GM12891 (cell line): ENCODE measurements around the gene IQCF6.

Source experiments
- PAX5 ChIP-seq: IDR thresholded peaks from 2 replicates; pipeline ENCODE4 v1.6.1; 2011; ENCODE audit warnings: low read length, moderate library complexity, mild to moderate bottlenecking; ENCODE audit not compliant: insufficient read depth, severe bottlenecking
- POLR2A ChIP-seq: IDR thresholded peaks from 2 replicates; pipeline ENCODE4 v1.6.1; 2011; ENCODE audit warnings: low read depth, low read length, control low read depth
- POLR2AphosphoS5 ChIP-seq: IDR thresholded peaks from 2 replicates; pipeline ENCODE4 v1.6.1; 2011; ENCODE audit warnings: low read depth, low read length, control low read depth
- POU2F2 ChIP-seq: IDR thresholded peaks from 2 replicates; pipeline ENCODE4 v1.6.1; 2011; ENCODE audit warnings: low read depth, mild to moderate bottlenecking, control low read depth, low read length, moderate library complexity
- TAF1 ChIP-seq: IDR thresholded peaks from 2 replicates; pipeline ENCODE4 v1.6.1; 2011; ENCODE audit warnings: low read depth, low read length, control low read depth

GRCh38 chr3:51817375-51817774 is 38.3 kb upstream of the IQCF6 start:
- TF ChIP-seq POLR2AphosphoS5 (no peak), POLR2A (no peak), TAF1 (no peak), POU2F2 (no peak), PAX5 (no peak)
